Measurements from ENCODE around the gene PCDHGA12. TPM values are rescaled to one million over a fixed set of nuclear protein-coding genes. Genes with fewer than 3 reads are reported as not detected.

The PCDHGA12 gene
- total and polyA plus RNA-seq, 2 donors (not counting 1 experiment from before 2014, with no cell fraction given): 0.27 to 2.8 TPM

DNA sequence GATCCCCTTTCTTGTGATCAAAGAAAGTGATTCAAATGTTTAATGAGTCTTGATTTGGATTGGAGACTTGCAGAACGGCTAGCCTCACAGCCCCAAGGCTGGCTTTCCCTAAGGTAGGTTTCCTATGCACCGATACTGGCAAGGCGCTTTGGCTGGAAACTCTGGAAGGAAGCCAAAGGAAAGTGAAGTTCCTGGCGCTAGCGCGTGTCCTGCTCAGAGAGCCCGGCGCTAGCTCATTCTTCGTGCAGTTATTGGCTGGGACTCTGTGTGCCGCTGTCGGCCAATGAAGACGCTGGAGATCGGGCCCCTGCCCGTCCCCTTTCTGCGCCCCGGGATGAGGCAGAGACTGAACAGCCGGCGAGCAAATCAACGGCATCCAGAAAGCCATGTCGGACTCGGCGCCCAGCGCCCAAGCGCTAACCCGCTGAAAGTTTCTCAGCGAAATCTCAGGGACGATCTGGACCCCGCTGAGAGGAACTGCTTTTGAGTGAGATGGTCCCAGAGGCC is 45.4 kb downstream of the PCDHGA12 start, which contains the start of gene PCDHGC3:
PCDHGC3 (plus strand) TSS at position 342 of the 507 bp plus-strand sequence; CDS start at position 493, 151 bp downstream.
- Mint-ChIP-seq H3K4me1 (peaks cover 29% of the 10 kb centered on the region), H3K27ac (peak within 1 kb of the TSS; percentile 47), H3K27me3 (peaks cover 36% of the 10 kb centered on the region), H3K4me3 (peak within 1 kb of the TSS; percentile 95), H3K9me3 (ENCODE audit: insufficient read depth) (no peaks in the 10 kb centered on the region)
- POLR2A ChIA-PET: no interaction called here
- intact Hi-C loops (cut with micrococcal nuclease): loop anchor here (1.0 to 2.0 kb wide), 2 partner anchors 35 to 49 kb away; no protein-coding TSS in a partner anchor
- under 1% methylated on average over 28 of the region's 28 CpGs for WGBS (ENCODE audit: insufficient coverage)
- peak within 1 kb of the TSS; percentile 60 for H3K9ac ChIP-seq (ENCODE audit: low read length)
- no peaks in the 10 kb centered on the region for H4K20me1 ChIP-seq (ENCODE audit: control insufficient read depth, insufficient read depth, low read length, poor library complexity, severe bottlenecking)
- H3K4me1 ChIP-seq (ENCODE audit: control insufficient read depth in 2 of 2, insufficient read depth in 2 of 2, low read length in 2 of 2): peaks cover 23 to 32% of the 10 kb centered on the region in 2 donors
- CTCF ChIA-PET: interaction anchor here (0.6 to 5.0 kb wide), 20 partner anchors 9 to 142 kb away, joined by 3 to 65 read pairs (median 6); partner anchors contain the start of genes DIAPH1, PCDHGA10, PCDHGA11 and PCDHGA12
- TF ChIP-seq EZH2 (IDR thresholded peaks at IDR 0.05; ENCODE audit: borderline replicate concordance, insufficient read depth, low read depth, low read length, poor library complexity, severe bottlenecking): no peak
- TF ChIP-seq, protein P1, sequence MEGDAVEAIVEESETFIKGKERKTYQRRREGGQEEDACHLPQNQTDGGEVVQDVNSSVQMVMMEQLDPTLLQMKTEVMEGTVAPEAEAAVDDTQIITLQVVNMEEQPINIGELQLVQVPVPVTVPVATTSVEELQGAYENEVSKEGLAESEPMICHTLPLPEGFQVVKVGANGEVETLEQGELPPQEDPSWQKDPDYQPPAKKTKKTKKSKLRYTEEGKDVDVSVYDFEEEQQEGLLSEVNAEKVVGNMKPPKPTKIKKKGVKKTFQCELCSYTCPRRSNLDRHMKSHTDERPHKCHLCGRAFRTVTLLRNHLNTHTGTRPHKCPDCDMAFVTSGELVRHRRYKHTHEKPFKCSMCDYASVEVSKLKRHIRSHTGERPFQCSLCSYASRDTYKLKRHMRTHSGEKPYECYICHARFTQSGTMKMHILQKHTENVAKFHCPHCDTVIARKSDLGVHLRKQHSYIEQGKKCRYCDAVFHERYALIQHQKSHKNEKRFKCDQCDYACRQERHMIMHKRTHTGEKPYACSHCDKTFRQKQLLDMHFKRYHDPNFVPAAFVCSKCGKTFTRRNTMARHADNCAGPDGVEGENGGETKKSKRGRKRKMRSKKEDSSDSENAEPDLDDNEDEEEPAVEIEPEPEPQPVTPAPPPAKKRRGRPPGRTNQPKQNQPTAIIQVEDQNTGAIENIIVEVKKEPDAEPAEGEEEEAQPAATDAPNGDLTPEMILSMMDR (IDR thresholded peaks at IDR 0.05): no peak
- peaks cover 0 to 13% (median 0%) of the 10 kb centered on the region in 3 donors for H3K9me3 ChIP-seq (ENCODE audit: control extremely low read depth in 1 of 3, control insufficient read depth in 2 of 3, insufficient read depth in 1 of 3, low read length in 2 of 3)
- peak; percentile 65 for DNase-seq
- H3K4me2 ChIP-seq (replicated peaks; ENCODE audit: low read depth, low read length, poor library complexity, severe bottlenecking): peak within 1 kb of the TSS; percentile 76
- no peaks in the 10 kb centered on the region for H3K36me3 ChIP-seq (replicated peaks in 1 of 2; ENCODE audit: control extremely low read depth in 1 of 2, control insufficient read depth in 1 of 2, extremely low read depth in 1 of 2, insufficient read depth in 2 of 2, low read length in 1 of 2)
- peak within 1 kb of the TSS; percentile 66 for H2AFZ ChIP-seq (ENCODE audit: insufficient read depth, low read depth, low read length, poor library complexity, severe bottlenecking)
- peaks cover 0 to 47% (median 30%) of the 10 kb centered on the region in 4 experiments for H3K27me3 ChIP-seq (replicated peaks in 1 of 4; ENCODE audit: control extremely low read depth in 1 of 4, control insufficient read depth in 3 of 4, insufficient read depth in 4 of 4, low read length in 3 of 4)
- ATAC-seq (ENCODE audit: low read depth): peak; percentile 95
- H3K4me3 ChIP-seq (ENCODE audit: control extremely low read depth in 1 of 5, extremely low read depth in 1 of 5, insufficient read depth in 1 of 5, low read depth in 2 of 5, low read length in 4 of 5): peak within 1 kb of the TSS; percentile 35 to 64 (median 49)
- H3K27ac ChIP-seq (ENCODE audit: low read length in 2 of 2): no peak within 1 kb of the TSS
- H3K79me2 ChIP-seq (ENCODE audit: control insufficient read depth, insufficient read depth, low read length): no peaks in the 10 kb centered on the region

Measured in B cell (primary cell).